GM23338 (cell line): Measurements from ENCODE around the gene HCN3.

Experiments used
- CREB1 ChIP-seq: fragments of 250-450 bp; sonication (Bioruptor Pico); IDR thresholded peaks from 2 replicates; pipeline ENCODE4 v1.5.0; 2020; ENCODE audit warnings: low read depth, mild to moderate bottlenecking, moderate library complexity
- EZH2 ChIP-seq: fragments of 200-600 bp; sonication (generic); IDR thresholded peaks from one replicate; pipeline ENCODE4 v1.8.0; 2017; ENCODE audit warnings: antibody characterized with exemption, mild to moderate bottlenecking, low read depth; ENCODE audit not compliant: unreplicated experiment
- EZH2phosphoT487 ChIP-seq: fragments of 200-600 bp; sonication (generic); IDR thresholded peaks from one replicate; pipeline ENCODE4 v1.8.1; 2018; ENCODE audit warnings: antibody characterized with exemption; ENCODE audit not compliant: unreplicated experiment
- JUNB ChIP-seq: IDR thresholded peaks from one replicate; pipeline ENCODE4 v1.6.1; 2016; ENCODE audit warnings: antibody characterized with exemption; ENCODE audit not compliant: unreplicated experiment
- POLR2AphosphoS5 ChIP-seq: IDR thresholded peaks from 2 replicates; pipeline ENCODE4 v1.6.1; 2016; ENCODE audit warnings: antibody characterized with exemption, low read depth
- TF ChIP-seq, protein P1 (sequence below), 2 experiments: fragments of 200-600 bp in 1 of 2; sonication (generic) in 1 of 2; conservative IDR thresholded peaks; 2 replicates each; pipeline versions ENCODE4 v1.5.1 to v1.6.1; 2016 to 2017; ENCODE audit warnings: antibody characterized with exemption in 2 of 2, low read depth in 2 of 2, mild to moderate bottlenecking in 2 of 2, moderate library complexity in 1 of 2
- TF ChIP-seq, protein P2 (sequence below): IDR thresholded peaks from one replicate; pipeline ENCODE4 v1.6.1; 2018; ENCODE audit warnings: antibody characterized with exemption; ENCODE audit not compliant: unreplicated experiment

DNA sequence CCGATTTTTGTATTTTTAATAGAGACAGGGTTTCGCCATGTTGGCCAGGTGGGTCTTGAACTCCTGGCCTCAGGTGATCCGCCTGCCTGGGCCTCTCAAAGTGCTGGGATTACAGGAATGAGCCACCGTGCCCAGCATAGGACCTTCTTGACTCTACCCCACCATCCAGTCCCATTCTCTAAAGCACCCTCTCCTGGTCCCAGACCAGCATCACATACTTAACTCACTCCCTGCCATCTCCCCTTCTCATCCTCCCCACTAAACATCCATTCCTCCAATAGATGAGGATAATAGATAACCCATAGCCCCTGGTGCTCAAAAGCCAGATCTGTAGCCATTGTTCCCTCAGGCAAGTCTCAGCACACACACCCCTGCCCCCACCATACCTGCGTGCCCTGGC, 24.1 kb upstream of the HCN3 start:
- TF ChIP-seq, protein P1, sequence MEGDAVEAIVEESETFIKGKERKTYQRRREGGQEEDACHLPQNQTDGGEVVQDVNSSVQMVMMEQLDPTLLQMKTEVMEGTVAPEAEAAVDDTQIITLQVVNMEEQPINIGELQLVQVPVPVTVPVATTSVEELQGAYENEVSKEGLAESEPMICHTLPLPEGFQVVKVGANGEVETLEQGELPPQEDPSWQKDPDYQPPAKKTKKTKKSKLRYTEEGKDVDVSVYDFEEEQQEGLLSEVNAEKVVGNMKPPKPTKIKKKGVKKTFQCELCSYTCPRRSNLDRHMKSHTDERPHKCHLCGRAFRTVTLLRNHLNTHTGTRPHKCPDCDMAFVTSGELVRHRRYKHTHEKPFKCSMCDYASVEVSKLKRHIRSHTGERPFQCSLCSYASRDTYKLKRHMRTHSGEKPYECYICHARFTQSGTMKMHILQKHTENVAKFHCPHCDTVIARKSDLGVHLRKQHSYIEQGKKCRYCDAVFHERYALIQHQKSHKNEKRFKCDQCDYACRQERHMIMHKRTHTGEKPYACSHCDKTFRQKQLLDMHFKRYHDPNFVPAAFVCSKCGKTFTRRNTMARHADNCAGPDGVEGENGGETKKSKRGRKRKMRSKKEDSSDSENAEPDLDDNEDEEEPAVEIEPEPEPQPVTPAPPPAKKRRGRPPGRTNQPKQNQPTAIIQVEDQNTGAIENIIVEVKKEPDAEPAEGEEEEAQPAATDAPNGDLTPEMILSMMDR (conservative IDR thresholded peaks at IDR 0.05; ENCODE audit: low read depth in 2 of 2), result peak; percentile 9 to 25; a peak in 1 of 4 replicates
- TF ChIP-seq EZH2phosphoT487 (no peak), POLR2AphosphoS5 (no peak), EZH2 (no peak), JUNB (no peak), CREB1 (CRISPR knock-in tag) (no peak)
- TF ChIP-seq, protein P2, sequence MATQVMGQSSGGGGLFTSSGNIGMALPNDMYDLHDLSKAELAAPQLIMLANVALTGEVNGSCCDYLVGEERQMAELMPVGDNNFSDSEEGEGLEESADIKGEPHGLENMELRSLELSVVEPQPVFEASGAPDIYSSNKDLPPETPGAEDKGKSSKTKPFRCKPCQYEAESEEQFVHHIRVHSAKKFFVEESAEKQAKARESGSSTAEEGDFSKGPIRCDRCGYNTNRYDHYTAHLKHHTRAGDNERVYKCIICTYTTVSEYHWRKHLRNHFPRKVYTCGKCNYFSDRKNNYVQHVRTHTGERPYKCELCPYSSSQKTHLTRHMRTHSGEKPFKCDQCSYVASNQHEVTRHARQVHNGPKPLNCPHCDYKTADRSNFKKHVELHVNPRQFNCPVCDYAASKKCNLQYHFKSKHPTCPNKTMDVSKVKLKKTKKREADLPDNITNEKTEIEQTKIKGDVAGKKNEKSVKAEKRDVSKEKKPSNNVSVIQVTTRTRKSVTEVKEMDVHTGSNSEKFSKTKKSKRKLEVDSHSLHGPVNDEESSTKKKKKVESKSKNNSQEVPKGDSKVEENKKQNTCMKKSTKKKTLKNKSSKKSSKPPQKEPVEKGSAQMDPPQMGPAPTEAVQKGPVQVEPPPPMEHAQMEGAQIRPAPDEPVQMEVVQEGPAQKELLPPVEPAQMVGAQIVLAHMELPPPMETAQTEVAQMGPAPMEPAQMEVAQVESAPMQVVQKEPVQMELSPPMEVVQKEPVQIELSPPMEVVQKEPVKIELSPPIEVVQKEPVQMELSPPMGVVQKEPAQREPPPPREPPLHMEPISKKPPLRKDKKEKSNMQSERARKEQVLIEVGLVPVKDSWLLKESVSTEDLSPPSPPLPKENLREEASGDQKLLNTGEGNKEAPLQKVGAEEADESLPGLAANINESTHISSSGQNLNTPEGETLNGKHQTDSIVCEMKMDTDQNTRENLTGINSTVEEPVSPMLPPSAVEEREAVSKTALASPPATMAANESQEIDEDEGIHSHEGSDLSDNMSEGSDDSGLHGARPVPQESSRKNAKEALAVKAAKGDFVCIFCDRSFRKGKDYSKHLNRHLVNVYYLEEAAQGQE, result no peak
